KMS-11 (cell line): Measurements from ENCODE around the gene RP9.

Experiments used
- H2AFZ ChIP-seq: fragments of 200-600 bp; sonication (generic); 2 replicates; pipeline ENCODE4 v1.6.1; 2016; ENCODE audit warnings: antibody characterized with exemption, mixed run types, low read depth
- H3K27ac ChIP-seq: fragments of 200-600 bp; sonication (generic); 2 replicates; pipeline ENCODE4 v1.6.1; 2016; ENCODE audit warnings: mild to moderate bottlenecking, mixed run types
- H3K27me3 ChIP-seq: fragments of 200-600 bp; sonication (generic); 2 replicates; pipeline ENCODE4 v1.6.1; 2017; ENCODE audit warnings: mild to moderate bottlenecking, low read depth, mixed run types, moderate library complexity; ENCODE audit not compliant: insufficient read depth
- H3K36me3 ChIP-seq: fragments of 200-600 bp; sonication (generic); 2 replicates; pipeline ENCODE4 v1.6.1; 2017; ENCODE audit warnings: mild to moderate bottlenecking, mixed run types; ENCODE audit not compliant: insufficient read depth
- H3K4me1 ChIP-seq: fragments of 200-600 bp; sonication (generic); 2 replicates; pipeline ENCODE4 v1.6.1; 2016; ENCODE audit warnings: mild to moderate bottlenecking, low read depth, mixed run types; ENCODE audit not compliant: poor library complexity, severe bottlenecking
- H3K4me2 ChIP-seq: fragments of 200-600 bp; sonication (generic); 2 replicates; pipeline ENCODE4 v1.7.0; 2016; ENCODE audit warnings: mild to moderate bottlenecking, mixed run types
- H3K4me3 ChIP-seq: fragments of 200-600 bp; sonication (generic); IDR thresholded peaks from 2 replicates; pipeline ENCODE4 v1.6.1; 2017; ENCODE audit warnings: low read depth, low read length, mixed read lengths; ENCODE audit not compliant: insufficient read depth
- H3K79me2 ChIP-seq: fragments of 200-600 bp; sonication (generic); 2 replicates; pipeline ENCODE4 v1.6.1; 2016; ENCODE audit warnings: low read depth, mixed run types; ENCODE audit not compliant: insufficient read depth
- H3K9ac ChIP-seq: fragments of 200-600 bp; sonication (generic); 2 replicates; pipeline ENCODE4 v1.6.1; 2016; ENCODE audit warnings: mild to moderate bottlenecking, mixed run types
- H4K20me1 ChIP-seq: fragments of 200-600 bp; sonication (generic); 2 replicates; pipeline ENCODE4 v1.6.1; 2016; ENCODE audit warnings: mild to moderate bottlenecking, mixed run types; ENCODE audit not compliant: insufficient read depth
- TF ChIP-seq, protein P1 (sequence below): fragments of 200-600 bp; sonication (generic); conservative IDR thresholded peaks from 2 replicates; pipeline ENCODE4 v1.6.1; 2017; ENCODE audit warnings: low read depth, mild to moderate bottlenecking, antibody characterized with exemption, low read length, moderate library complexity, mixed read lengths

The RP9 gene

DNA sequence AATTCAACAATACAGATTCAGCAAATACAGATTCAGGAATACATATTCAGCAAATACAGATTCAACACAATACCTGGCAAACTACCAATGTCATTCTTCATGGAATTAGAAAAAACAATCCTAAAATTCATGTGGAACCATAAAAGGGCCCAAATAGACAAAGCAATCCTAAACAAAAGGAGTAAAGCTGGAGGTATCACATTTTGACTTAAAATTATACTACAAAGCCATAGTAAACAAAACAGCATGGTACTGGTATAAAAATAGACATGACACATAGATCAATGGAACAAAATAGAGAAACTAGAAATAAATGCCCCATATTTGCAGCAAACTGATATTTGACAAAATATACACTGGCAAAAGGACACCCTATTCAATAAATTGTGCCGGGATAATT lies 43.2 kb downstream of the RP9 start:
- Histone ChIP-seq H3K4me3 (no peak overlapping the region), H4K20me1 (no peaks in the 10 kb centered on the region; the same call in 1 of the 2 replicates), H3K4me1 (peaks cover 10% of the 10 kb centered on the region), H3K36me3 (no peaks in the 10 kb centered on the region), H3K79me2 (peaks cover 15% of the 10 kb centered on the region), H3K27me3 (no peaks in the 10 kb centered on the region), H3K27ac (no peak overlapping the region), H3K9ac (no peak overlapping the region), H2AFZ (no peak overlapping the region), H3K4me2 (no peak overlapping the region)
- TF ChIP-seq, protein P1, sequence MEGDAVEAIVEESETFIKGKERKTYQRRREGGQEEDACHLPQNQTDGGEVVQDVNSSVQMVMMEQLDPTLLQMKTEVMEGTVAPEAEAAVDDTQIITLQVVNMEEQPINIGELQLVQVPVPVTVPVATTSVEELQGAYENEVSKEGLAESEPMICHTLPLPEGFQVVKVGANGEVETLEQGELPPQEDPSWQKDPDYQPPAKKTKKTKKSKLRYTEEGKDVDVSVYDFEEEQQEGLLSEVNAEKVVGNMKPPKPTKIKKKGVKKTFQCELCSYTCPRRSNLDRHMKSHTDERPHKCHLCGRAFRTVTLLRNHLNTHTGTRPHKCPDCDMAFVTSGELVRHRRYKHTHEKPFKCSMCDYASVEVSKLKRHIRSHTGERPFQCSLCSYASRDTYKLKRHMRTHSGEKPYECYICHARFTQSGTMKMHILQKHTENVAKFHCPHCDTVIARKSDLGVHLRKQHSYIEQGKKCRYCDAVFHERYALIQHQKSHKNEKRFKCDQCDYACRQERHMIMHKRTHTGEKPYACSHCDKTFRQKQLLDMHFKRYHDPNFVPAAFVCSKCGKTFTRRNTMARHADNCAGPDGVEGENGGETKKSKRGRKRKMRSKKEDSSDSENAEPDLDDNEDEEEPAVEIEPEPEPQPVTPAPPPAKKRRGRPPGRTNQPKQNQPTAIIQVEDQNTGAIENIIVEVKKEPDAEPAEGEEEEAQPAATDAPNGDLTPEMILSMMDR = no peak

DNA sequence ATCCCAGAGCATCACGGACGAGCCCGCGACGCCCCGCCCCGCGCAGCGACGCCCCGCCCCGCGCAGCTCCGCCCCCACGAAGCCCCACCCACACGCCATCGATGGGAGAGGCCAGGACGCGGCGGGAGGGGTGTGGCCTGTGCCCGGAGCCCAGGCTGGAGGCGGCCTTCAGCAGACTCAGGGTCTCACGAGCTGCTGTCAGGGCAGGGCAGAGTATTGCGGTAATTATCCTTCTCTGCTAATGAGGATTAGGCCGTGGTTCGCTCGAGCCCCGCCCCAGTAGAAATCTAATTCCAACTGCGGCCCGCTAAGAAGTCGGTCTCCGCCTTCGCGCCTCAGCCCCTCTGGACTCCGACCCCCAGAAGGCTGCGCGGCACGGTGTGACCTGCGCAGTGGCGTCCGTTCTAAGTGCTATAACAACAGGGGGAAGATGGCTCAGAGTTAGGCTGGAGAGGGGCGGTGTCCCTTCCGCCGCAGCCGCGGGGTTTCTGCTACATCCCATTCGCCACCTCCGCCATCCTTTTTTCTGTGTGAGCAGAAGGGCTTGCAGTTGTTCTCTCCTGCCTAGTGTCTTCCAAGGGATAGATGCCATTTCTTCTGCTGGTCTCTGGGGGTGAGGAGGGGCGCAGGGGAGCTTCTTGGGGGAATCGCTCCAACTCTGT lies 46.3 kb downstream of the RP9 start:
- TF ChIP-seq, protein P1 = no peak
- peaks cover 44% of the 10 kb centered on the region for H3K79me2 ChIP-seq
- H3K9ac ChIP-seq = peak overlapping the region; percentile 78; the same call in 1 of the 2 replicates
- peak overlapping the region; percentile 57 for H3K4me2 ChIP-seq
- peak overlapping the region; percentile 78 for H3K27ac ChIP-seq
- no peak overlapping the region for H3K4me3 ChIP-seq
- peaks cover 28% of the 10 kb centered on the region for H3K4me1 ChIP-seq
- H3K36me3 ChIP-seq = no peaks in the 10 kb centered on the region
- H2AFZ ChIP-seq = peak overlapping the region; percentile 90
- H4K20me1 ChIP-seq = peaks cover 4% of the 10 kb centered on the region; the same call in 1 of the 2 replicates
- no peaks in the 10 kb centered on the region for H3K27me3 ChIP-seq

DNA sequence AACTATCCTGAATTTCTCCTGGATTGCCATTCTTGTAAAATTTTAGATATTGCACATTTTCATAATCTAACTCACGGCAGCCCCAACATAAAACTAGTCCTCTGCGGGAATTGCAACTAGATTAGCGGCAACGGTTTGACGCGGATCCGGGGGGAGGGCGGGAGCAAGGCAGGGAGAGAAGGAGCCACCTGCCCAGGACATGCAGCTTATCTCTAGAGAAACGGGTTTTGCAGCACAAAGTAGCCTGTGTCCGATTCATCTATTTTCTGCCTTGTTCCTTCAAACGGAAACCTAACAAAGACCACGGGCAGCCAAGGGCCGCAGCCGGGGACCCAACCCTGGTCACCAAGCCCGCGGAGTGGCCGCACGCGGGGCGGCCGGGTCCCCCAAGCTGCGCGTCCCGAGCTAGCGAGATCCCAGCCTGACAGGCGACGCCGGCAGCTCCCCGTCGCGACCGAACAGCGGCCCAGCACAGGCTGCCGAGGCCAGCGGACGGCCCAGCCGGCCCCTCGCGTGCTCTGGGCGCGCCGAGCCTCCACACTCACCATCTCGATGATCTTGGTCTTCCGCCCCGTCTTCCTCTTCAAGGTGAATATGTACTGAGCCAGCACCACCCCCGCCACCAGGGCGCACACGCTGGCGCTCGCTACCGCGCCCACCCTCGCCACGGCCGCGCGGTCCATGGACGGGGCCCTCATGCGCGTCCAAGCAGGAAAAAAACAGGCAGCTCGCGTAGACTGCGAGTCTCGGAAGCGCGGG lies 47.0 kb downstream of the RP9 start, which contains the start of gene NT5C3A:
Gene NT5C3A, minus strand, starts transcription at position 754 of the 759 bp plus-strand sequence. Its CDS starts 71 bp downstream, at position 683.
- peak within 1 kb of the TSS; percentile 78 for H3K27ac ChIP-seq
- no peak within 1 kb of the TSS for H3K4me3 ChIP-seq
- peaks cover 28% of the 10 kb centered on the region for H3K4me1 ChIP-seq
- H2AFZ ChIP-seq = peak within 1 kb of the TSS; percentile 90
- peaks cover 51% of the 10 kb centered on the region for H3K79me2 ChIP-seq
- H3K36me3 ChIP-seq = no peaks in the 10 kb centered on the region
- peaks cover 4% of the 10 kb centered on the region; the same call in 1 of the 2 replicates for H4K20me1 ChIP-seq
- peak within 1 kb of the TSS; percentile 78 for H3K9ac ChIP-seq
- peak within 1 kb of the TSS; percentile 99 for H3K4me2 ChIP-seq
- TF ChIP-seq, protein P1 = no peak
- no peaks in the 10 kb centered on the region for H3K27me3 ChIP-seq

DNA sequence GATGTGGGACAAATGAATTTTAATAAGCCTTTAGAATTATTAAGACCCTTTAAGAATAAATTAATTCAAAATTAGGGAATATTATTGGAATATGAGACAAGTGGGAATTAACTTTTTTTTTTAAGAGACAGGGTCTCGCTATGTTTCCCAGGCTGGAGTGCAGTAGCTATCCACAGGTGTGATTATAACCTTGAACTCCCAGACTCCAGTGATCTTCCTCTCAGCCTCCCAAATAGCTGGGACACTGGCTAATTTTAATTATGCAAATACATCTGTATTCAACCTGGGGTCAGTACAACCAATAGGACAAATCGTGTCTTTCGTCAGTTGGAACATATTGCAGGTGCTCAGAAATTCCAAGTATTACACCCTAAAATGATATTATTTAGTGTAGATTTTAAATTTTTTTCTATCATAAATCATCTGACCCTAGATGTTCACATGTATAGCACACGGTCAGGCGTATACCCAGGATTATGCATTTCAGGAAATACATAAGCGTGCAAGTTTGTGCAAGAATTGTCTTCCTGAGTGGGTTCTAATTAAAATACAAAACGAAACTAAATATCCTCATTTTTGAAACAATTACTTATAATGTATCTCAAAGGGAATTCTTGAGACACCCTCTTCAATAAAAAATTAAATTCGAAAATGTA lies 47.8 kb downstream of the RP9 start:
- Histone ChIP-seq H4K20me1 (peaks cover 4% of the 10 kb centered on the region; the same call in 1 of the 2 replicates), H3K79me2 (peaks cover 59% of the 10 kb centered on the region), H3K36me3 (no peaks in the 10 kb centered on the region), H3K27ac (peak overlapping the region; percentile 78; the same call in 1 of the 2 replicates), H3K27me3 (no peaks in the 10 kb centered on the region), H3K4me3 (no peak overlapping the region), H2AFZ (no peak overlapping the region), H3K9ac (peak overlapping the region; percentile 78; the same call in 1 of the 2 replicates), H3K4me2 (peak overlapping the region; percentile 99), H3K4me1 (peaks cover 28% of the 10 kb centered on the region)
- TF ChIP-seq, protein P1 = no peak
